DMS79 (cell line): Measurements from ENCODE around the gene STON2.

Experiments
- DNase-seq: peaks from one replicate; lab custom pipeline; 2025; lab: John Stamatoyannopoulos, UW

The STON2 gene

DNA sequence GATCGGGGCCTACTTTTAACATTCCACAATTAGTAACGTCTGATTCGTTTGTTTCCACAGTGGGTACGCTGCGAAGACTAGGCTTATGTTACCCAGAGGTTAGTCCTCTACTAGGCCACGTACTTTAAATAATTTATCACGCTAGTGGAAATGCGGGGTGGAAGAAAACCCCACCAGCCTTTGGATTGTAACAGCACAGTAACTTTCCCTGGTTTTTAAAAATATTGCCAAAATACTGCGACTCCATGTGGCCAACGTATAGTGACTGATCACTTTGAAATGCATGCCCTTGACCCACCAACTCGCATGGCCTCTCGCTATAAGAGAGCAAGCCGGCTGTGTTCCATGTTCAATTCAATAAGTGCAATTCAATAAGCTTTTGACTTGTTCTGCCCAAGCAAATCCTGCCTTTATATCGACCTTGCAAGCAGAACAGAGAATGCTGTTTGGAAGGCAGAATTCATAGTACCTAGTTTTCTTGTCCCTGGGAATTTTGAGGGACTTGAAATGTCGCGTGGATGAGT is 178.5 kb downstream of the STON2 start:
- DNase-seq, result peak; percentile 35

GRCh38 chr14:81220830-81221578 is 179.1 kb downstream of the STON2 start, which contains the start of gene GTF2A1:
TSS of gene GTF2A1 (minus strand) at chr14:81220959. CDS start at chr14:81220518, 441 bp downstream.
- peak; percentile 99 for DNase-seq

- no peak for DNase-seq
Observed at GRCh38 chr14:81220580-81220829, 179.6 kb downstream of the STON2 start.

DNA sequence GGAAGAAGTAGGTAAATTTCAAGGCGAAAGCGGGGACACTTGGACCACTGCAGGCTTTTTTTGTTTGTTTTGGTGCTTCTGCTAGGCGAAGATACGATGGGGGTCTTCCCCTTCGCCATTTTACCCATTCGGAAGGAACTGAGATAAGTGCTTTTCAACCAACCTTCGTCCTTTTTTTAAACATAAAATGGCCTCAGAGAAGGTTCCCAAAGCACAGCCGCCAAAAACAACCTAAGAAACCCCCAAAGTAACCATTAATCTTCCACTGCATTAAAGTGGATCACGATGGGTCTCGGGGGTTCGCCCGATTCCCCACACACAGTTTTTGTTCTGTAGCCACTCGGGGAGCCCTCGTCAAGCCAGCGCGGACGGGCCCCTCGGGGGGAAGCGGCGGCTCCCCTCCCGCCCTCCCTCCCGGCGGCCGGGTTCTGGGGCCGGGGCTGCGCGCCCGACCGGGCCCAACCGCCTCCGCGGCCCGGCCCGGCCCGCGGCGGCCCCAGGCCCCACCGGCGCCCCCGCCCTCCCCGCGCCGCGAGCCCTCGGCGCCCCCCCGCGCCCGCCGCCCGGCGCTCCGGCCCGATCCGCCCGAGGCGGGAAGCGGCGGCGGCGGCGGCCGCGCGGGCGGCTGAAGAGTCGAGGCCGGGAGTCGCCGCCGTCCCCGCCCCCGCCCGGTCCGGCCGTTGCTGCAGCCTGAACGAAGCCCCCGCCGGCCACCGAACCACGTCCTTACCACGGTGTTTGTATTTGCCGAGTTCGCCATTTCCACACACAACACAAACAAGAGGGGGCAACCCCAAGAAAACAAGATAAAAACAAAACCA is 180.2 kb downstream of the STON2 start:
- DNase-seq, result peak; percentile 69

GRCh38 chr14:81219210-81219758 is 180.8 kb downstream of the STON2 start:
- DNase-seq, result peak; percentile 100

DNA sequence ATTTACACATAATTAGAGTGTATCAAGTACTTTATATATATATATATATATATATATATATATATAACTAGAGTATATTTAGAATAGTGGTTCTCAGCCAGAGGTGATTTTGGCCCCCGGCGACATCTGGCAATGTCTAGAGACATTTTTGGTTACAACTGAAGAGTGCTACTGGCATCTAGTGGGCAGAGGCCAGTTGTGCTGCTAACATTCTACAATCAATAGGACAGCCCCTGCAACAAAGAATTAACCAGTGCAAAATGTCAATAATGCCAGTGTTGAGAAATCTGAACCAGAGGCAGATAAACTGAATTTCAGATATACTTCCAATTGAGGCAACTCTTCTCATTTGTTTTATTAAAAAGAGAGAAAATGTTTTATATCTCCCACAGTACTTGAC is 188.3 kb downstream of the STON2 start:
- DNase-seq, result no peak
